Measurements from ENCODE around the gene TENT4A. TPM values are rescaled to one million over a fixed set of nuclear protein-coding genes. Genes with fewer than 3 reads are reported as not detected.

The TENT4A gene
- total RNA-seq, 2 experiments from 2014 or later: 37.4 to 55.3 TPM

DNA sequence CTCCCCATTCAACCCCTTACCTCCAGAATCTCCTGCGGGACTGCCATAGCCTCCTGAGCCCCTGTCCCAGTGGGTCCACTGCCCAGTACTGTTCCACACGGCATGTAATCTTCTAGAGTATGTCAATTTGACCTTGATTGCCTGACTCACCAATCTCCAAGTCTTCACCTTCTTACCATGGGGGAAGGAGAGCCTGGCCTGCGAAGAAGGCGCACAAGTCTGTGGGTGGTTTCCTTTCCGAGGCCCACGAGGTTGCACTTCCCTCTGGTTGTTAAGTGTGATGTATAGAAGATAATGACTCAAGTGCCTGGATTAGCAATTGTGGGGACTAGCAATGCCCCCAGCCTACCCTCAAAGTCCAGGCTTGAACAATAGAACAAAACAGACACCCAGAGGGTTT, 8.1 kb upstream of the TENT4A start:
- H3K36me3 Mint-ChIP-seq: no peaks in the 10 kb centered on the region
- no peak overlapping the region for H3K27ac Mint-ChIP-seq
- no peaks in the 10 kb centered on the region for H3K9me3 Mint-ChIP-seq (ENCODE audit: low read depth)
- peaks cover 15% of the 10 kb centered on the region for H3K27me3 Mint-ChIP-seq
- no peak overlapping the region for H3K4me3 Mint-ChIP-seq
- DNase-seq (no peak), ATAC-seq (no peak)
- CTCF ChIA-PET: no interaction called here
- peaks cover 11% of the 10 kb centered on the region for H3K4me1 Mint-ChIP-seq

DNA sequence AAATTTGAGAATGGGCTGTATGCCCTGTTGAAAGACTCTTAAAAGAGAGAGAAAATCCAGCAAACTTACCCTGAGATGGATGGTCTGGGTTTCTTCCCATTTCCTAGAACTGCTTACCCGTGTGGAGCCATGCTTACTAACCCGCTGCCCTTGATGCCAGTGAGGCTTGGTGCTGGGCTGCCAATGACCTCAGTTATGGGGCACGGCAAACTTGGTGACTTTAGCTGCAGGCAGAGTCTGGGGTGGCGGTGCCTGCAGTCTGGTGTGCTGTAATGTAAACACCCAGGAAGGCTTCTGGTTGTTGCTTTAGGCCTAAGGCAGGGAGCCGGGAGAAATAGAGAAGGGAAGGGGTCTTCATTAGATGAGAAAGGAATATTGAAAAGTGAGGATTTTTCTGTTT, 7.3 kb upstream of the TENT4A start:
- CTCF ChIA-PET: no interaction called here
- no peak overlapping the region for H3K27ac Mint-ChIP-seq
- peaks cover 8% of the 10 kb centered on the region for H3K27me3 Mint-ChIP-seq
- no peak for ATAC-seq
- no peak overlapping the region for H3K4me3 Mint-ChIP-seq
- peaks cover 11% of the 10 kb centered on the region for H3K4me1 Mint-ChIP-seq
- no peaks in the 10 kb centered on the region for H3K36me3 Mint-ChIP-seq
- H3K9me3 Mint-ChIP-seq (ENCODE audit: low read depth): no peaks in the 10 kb centered on the region
- no peak for DNase-seq

DNA sequence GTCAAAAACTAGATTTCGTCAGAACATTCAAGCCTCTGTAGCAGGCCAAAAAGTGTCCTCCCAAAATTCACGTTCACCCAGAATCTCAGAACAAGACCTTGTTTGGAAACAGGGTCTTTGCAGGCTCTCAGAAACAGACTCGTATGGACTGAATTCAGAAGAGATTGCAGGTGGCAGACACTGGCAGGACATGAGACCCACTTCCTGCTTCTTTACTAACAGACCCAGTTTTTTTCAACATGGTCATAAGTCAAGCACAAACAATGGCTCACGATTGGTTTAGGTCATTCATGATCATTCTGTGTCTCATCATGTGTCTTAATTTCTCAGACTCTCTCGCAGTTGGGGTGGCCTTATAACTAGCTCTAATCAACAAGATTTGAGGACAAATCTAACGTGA, 5.4 kb upstream of the TENT4A start:
- H3K27me3 Mint-ChIP-seq: peaks cover 2% of the 10 kb centered on the region
- H3K27ac Mint-ChIP-seq: no peak overlapping the region
- no peaks in the 10 kb centered on the region for H3K36me3 Mint-ChIP-seq
- H3K9me3 Mint-ChIP-seq (ENCODE audit: low read depth): no peaks in the 10 kb centered on the region
- peaks cover 21% of the 10 kb centered on the region for H3K4me1 Mint-ChIP-seq
- CTCF ChIA-PET: no interaction called here
- no peak overlapping the region for H3K4me3 Mint-ChIP-seq
- DNase-seq (no peak), ATAC-seq (no peak)

DNA sequence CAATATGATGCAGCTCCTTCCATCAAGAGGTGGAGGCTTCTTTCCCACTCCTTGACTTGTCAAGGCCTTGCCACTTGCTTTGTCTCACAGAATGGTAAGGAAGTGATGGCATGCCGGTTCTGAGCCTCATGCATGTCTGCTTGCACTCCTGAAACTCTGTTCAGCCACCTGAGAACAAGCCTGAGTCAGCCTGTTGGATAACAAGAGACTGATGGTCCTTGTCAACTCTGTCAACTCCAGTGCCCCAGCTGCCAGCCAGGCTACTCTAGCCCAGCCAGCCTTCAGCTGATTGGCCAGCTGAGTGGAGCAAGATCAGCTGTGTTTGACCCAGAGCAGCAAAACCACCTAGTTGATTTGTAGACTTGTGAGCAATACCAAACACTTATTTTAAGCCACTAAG, 4.4 kb upstream of the TENT4A start:
- Mint-ChIP-seq H3K4me3 (no peak overlapping the region), H3K27me3 (peaks cover 2% of the 10 kb centered on the region), H3K4me1 (peaks cover 21% of the 10 kb centered on the region), H3K27ac (no peak overlapping the region), H3K9me3 (ENCODE audit: low read depth) (no peaks in the 10 kb centered on the region), H3K36me3 (no peaks in the 10 kb centered on the region)
- no peak for ATAC-seq
- DNase-seq: no peak
- CTCF ChIA-PET: no interaction called here

DNA sequence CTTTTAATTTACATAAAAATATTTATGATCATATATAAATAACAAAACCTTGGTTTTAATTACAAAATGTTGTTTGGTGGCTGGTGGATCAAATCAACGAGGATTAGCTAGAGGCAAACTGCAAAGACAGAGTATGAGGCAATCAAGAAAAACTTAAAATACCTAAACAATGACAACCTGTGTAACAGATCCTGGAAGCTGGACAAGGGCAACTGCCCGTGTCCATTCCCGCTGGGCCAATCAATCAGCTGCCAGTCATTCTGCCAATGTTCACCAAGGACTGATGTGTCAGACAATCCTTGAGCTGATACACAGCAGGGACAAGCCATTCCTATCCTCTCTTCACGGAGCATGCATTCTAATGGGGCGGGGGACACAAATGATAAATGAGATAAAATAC, 3.2 kb upstream of the TENT4A start:
- CTCF ChIA-PET: no interaction called here
- Mint-ChIP-seq H3K27me3 (peaks cover 2% of the 10 kb centered on the region), H3K4me3 (no peak overlapping the region), H3K9me3 (ENCODE audit: low read depth) (no peaks in the 10 kb centered on the region), H3K36me3 (peaks cover 2% of the 10 kb centered on the region), H3K4me1 (peaks cover 18% of the 10 kb centered on the region), H3K27ac (no peak overlapping the region)
- ATAC-seq (no peak), DNase-seq (no peak)

DNA sequence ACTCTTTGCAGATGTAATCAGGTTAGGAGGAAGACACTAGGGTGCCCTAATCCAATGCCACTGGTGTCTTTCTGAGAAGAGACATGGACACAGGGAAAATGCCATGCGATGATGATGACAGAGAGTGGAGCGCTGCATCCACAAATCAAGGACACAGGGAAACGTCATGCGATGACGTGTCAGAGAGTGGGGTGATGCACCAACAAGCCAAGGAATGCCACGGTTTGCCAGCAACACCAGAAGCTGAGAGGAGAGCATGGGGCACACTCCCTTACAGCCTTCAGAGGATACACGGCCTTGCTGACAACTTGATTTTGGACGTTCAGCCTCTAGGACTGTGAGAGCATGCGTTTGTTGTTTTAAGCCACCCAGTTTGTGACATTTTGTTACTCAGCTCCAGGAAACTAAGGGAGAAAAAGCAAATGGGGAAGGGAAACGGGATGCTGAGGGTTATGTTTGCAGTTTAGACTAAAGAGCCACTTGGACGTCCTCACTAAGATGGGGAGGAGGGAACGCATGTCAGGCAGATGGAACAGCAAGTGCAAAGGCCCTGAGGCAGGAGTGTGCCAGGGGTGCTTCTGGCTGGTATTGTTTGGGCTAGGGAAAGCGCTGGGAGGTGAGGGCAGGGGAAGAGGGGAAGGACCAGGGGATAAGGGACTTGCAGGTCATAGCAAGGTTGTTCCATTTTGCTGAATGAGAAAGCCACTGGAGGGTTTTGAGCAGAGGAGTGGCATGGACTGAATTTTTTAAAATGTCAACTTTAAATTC, 2.5 kb upstream of the TENT4A start:
- peak; percentile 33 for DNase-seq
- no peak overlapping the region for H3K27ac Mint-ChIP-seq

DNA sequence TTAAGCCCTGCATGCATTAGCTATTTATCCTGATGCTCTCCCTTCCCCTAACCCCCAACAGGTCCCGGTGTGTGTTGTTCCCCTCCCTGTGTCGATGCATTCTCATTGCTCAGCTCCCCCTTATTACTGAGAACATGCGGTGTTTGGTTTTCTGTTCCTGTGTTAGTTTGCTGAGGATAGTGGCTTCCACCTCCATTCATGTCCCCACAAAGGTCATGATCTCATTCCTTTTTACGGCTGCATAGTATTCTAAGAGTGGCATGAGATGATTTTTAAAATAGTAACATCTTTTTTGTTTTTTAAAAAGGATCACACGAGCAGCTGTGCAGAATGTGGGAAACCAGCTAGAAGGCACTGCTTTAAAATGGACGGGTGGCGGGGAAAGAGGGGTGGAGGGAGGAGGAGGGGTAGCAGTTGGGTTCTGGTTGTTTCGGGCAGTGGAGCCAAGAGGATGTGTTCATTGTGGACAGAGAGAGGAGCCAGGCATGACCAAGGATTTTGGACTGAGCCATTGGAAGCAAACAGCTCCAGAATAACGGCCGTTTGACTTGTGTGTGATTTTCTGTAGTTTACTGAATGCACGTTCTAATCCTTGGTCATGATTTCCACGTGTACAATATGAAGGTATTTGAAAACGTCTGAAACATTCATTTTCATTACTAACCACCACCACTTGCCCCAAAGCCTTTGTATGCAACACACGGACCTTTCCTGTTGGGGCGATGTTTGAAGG, 1.7 kb upstream of the TENT4A start:
- Mint-ChIP-seq H3K27ac (peak overlapping the region; percentile 94), H3K4me3 (peak overlapping the region; percentile 77), H3K4me1 (peaks cover 22% of the 10 kb centered on the region), H3K36me3 (peaks cover 13% of the 10 kb centered on the region), H3K9me3 (ENCODE audit: low read depth) (no peaks in the 10 kb centered on the region), H3K27me3 (peaks cover 2% of the 10 kb centered on the region)
- CTCF ChIA-PET: interaction anchor here (0.7 to 1.2 kb wide), 4 partner anchors 18 to 118 kb away, joined by 3 to 4 read pairs (median 3); partner anchors contain the start of gene NSUN2
- no peak for ATAC-seq
- DNase-seq: no peak

More for the DNA sequence above, 2.5 kb upstream of the TENT4A start:
- Mint-ChIP-seq H3K4me3 (no peak overlapping the region), H3K27me3 (peaks cover 2% of the 10 kb centered on the region), H3K36me3 (peaks cover 5% of the 10 kb centered on the region), H3K4me1 (peaks cover 16% of the 10 kb centered on the region), H3K9me3 (ENCODE audit: low read depth) (no peaks in the 10 kb centered on the region)
- ATAC-seq: no peak
- CTCF ChIA-PET: interaction anchor here (1.2 kb wide), 1 partner anchor 78 kb away, joined by 3 read pairs; the partner anchor contains the start of gene NSUN2

- peak; percentile 7 for ATAC-seq
- CTCF ChIA-PET: interaction anchor here (0.7 to 1.1 kb wide), 3 partner anchors 18 to 117 kb away, joined by 3 to 4 read pairs (median 3); no protein-coding TSS in a partner anchor
- peaks cover 15% of the 10 kb centered on the region for H3K36me3 Mint-ChIP-seq
- peaks cover 2% of the 10 kb centered on the region for H3K27me3 Mint-ChIP-seq
- H3K4me1 Mint-ChIP-seq: peaks cover 27% of the 10 kb centered on the region
- DNase-seq: peak; percentile 72
- peak overlapping the region; percentile 77 for H3K4me3 Mint-ChIP-seq
- peak overlapping the region; percentile 94 for H3K27ac Mint-ChIP-seq
- no peaks in the 10 kb centered on the region for H3K9me3 Mint-ChIP-seq (ENCODE audit: low read depth)
Measured at GRCh38 chr5:6712142-6712576, 1.1 kb upstream of the TENT4A start.

- no peaks in the 10 kb centered on the region for H3K9me3 Mint-ChIP-seq (ENCODE audit: low read depth)
- H3K4me3 Mint-ChIP-seq: peak overlapping the region; percentile 77
- ATAC-seq (peak; percentile 76), DNase-seq (peak; percentile 97)
- H3K27me3 Mint-ChIP-seq: peaks cover 2% of the 10 kb centered on the region
- peak overlapping the region; percentile 94 for H3K27ac Mint-ChIP-seq
- peaks cover 33% of the 10 kb centered on the region for H3K4me1 Mint-ChIP-seq
- CTCF ChIA-PET: interaction anchor here (1.0 to 1.1 kb wide), 2 partner anchors 24 to 32 kb away, joined by 3 to 4 read pairs; no protein-coding TSS in a partner anchor
- peaks cover 17% of the 10 kb centered on the region for H3K36me3 Mint-ChIP-seq
Measured at GRCh38 chr5:6712577-6713273, 507 bp upstream of the TENT4A start.

DNA sequence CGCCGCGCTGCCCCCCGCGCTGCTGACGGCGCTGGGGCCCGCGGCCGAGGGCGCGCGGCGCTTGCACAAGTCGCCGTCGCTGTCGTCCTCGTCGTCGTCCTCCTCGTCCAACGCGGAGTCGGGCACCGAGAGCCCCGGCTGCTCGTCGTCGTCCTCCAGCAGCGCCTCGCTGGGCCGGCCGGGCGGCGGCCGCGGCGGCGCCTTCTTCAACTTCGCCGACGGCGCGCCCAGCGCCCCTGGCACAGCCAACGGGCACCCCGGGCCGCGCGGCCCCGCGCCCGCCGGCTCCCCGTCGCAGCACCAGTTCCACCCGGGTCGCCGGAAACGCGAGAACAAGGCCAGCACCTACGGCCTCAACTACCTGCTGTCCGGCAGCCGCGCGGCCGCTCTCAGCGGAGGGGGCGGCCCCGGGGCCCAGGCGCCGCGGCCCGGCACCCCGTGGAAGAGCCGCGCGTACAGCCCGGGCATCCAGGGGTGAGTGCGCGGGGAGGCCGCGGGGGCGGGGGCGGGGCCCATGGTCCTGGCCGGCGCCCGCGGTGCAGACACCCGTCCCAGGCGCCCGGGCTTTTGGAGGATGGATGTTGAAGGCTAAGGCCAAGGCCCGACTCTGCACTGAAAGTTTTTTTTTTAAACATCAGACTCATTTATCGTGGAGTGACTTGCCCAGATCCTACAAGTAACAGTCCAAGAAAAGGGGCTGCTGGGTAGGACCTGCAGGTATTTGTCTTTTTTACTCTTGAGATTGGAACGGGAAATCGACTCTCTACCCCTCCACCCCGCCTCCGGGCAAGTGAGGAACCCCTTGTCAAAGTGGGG, 1.2 kb downstream of the TENT4A start:
- Mint-ChIP-seq H3K9me3 (ENCODE audit: low read depth) (no peaks in the 10 kb centered on the region), H3K4me3 (peak overlapping the region; percentile 88), H3K27ac (peak overlapping the region; percentile 84), H3K36me3 (peaks cover 30% of the 10 kb centered on the region), H3K4me1 (peaks cover 49% of the 10 kb centered on the region), H3K27me3 (peaks cover 2% of the 10 kb centered on the region)
- CTCF ChIA-PET: no interaction called here
- ATAC-seq: no peak
- DNase-seq: no peak

GRCh38 chr5:6715271-6715670, 2.0 kb downstream of the TENT4A start:
- Mint-ChIP-seq H3K4me3 (peak overlapping the region; percentile 88), H3K9me3 (ENCODE audit: low read depth) (no peaks in the 10 kb centered on the region), H3K36me3 (peaks cover 33% of the 10 kb centered on the region), H3K27me3 (peaks cover 2% of the 10 kb centered on the region), H3K4me1 (peaks cover 57% of the 10 kb centered on the region), H3K27ac (peak overlapping the region; percentile 84)
- no peak for ATAC-seq
- DNase-seq: no peak
- CTCF ChIA-PET: no interaction called here

- DNase-seq (no peak), ATAC-seq (no peak)
- Mint-ChIP-seq H3K4me3 (peak overlapping the region; percentile 88), H3K27ac (peak overlapping the region; percentile 84), H3K36me3 (peaks cover 33% of the 10 kb centered on the region), H3K27me3 (no peaks in the 10 kb centered on the region), H3K4me1 (peaks cover 60% of the 10 kb centered on the region), H3K9me3 (ENCODE audit: low read depth) (no peaks in the 10 kb centered on the region)
- CTCF ChIA-PET: interaction anchor here (1.0 to 1.2 kb wide), 2 partner anchors 12 to 17 kb away, joined by 3 read pairs; no protein-coding TSS in a partner anchor
Measured at GRCh38 chr5:6715758-6716628, 2.8 kb downstream of the TENT4A start.
